ENCODE measurements around the gene GGCX.
"Not testable (repeated sequence)": the region's sequence is repeated elsewhere in the genome, so short reads cannot be mapped to it uniquely, and the experiment has no call there.

The GGCX gene

DNA sequence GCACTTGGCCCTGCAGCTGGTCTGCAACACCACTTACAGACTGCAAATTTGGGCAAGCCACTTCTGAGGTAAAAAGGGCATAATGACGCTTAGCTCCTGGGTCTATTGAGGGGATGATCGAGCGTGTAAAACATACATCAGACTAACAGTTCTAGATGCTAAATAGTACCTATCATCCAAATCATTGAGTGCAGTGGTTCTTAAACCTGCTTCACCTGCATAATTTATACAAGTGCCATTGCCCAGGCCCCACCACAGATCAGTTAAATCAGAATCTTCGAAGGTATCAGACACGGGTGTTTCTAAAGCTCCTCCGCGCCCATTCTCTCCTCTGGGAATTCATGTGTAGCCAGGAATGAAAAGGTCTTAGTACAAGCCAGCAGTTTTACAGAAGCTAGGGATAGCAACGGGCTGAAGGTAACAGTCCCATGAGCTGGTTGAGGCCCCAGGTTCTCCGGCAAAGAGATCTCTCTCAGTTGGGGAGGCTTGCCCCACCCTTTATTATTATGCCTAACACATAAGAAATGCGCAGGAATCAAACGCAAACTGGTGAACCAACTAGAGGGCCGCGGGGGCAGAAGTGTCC is 33.5 kb upstream of the GGCX start:
- no peak for DNase-seq (ENCODE audit: low spot score)

DNA sequence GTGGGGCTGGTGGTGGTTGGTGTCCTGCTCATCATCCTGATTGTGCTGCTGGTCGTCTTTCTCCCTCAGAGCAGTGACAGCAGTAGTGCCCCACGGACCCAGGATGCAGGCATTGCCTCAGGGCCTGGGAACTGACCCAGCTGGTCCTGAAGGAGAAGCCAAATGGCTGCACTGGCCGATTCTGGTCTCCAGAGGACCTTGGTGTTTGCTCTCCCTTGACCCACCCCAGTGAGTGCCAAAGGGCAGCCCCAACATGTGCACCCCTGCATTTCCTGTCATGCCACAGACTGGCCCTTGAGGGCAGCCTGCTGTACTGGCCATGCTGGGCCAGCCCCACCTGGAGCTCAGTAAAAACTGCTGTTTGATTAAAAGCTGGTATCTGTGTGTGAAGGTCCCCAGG is 31.7 kb upstream of the GGCX start:
- DNase-seq (ENCODE audit: low spot score): no peak

DNA sequence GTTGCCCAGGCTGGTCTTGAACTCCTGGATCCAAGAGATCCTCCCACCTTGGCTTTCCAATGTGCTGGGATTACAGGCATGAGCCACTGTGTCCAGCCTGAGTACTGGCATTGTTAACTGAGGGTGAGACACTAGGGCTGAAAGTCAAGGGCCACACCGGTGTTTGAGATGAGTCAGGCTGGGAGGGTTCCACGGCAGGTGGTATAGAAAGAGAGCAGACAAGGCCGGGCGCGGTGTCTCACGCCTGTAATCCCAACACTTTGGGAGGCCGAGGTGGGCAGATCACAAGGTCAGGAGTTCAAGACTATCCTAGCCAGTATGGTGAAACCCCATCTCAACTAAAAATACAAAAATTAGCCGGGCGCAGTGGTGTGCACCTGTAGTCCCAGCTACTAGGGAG is 31.0 kb upstream of the GGCX start:
- DNase-seq (ENCODE audit: low spot score): not testable (repeated sequence)

GRCh38 chr2:85591563-85591962 is 30.3 kb upstream of the GGCX start:
- no peak for DNase-seq (ENCODE audit: low spot score)

DNA sequence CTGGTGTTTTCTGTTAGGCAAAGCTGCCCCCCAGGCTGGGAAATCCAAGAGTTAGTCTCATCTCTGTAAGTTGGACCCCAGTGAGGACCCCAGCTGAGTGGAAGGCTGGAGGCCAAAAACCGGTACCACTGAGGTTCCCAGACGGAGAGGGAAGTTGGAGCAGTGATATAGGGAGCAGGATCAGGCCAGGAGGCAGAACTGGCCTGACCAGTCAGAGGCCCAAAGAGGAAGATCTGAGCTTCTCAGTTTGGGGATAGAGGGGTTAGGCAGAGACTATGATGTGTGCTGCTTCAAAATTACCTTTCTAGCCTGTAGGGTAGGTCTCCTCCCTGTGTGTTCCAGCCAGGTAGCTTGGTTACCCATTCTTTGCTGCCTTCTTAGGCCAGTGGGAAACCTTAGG is 29.7 kb upstream of the GGCX start:
- no peak for DNase-seq (ENCODE audit: low spot score)

DNA sequence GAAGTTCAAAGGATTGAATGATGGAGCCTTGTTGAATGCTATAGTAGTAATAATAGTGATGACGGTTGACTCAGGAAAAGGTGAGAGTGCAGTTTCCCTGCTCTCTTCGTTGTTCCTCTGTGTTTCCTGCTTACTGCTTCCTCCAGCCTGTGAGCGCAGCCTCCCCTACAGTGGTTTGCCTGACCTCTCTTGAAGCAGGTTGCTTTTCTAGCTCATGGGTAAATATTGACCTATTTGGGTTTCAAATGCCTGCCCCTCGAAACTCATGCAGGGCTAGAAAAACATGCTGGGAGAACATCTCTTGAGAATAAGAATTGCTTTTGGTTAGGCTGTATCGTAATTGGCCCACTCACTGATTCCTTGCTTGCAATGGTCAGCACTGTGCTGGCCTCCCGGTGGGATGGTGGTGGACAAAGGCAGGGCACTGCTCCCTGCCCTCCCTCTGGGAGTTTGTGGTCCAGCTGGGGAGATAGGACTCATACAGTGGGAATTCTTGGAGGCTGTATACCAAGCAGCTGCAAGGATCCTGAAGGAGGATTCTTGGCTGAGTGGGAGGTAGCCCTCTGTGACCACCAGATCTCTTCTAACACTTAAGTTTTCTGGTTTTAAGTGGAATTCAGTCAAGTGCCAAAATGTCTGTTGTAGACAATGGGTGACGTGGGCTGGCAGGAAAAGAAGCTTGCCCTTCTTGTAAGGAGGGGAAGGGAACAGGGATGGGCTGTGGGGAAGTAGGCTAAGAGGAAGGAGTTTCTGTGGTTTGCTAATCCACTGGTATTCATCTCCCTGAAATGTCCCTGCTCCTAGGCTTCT is 28.9 kb upstream of the GGCX start:
- DNase-seq (ENCODE audit: low spot score): no peak

- no peak for DNase-seq (ENCODE audit: low spot score)
These were observed 27.9 kb upstream of the GGCX start for GRCh38 chr2:85589181-85589580.

DNA sequence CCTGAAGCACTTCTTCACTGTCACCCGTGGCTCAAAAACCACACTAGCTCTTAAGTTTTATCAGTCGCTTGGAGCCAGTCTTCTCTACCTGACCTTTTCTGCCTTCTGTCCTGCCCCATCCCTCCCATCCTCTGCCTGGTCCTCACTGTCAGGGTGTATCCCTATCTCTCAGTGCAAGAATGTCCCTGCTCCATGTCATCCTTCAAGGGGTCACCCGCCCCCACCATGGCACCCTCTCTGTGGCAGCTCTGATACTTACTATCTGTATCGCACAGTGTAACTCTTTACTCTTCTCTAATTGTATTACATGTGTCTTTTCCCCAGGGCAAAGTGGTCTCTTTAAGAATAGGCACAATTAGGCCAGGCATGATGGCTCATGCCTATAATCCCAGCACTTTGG is 27.4 kb upstream of the GGCX start:
- DNase-seq (ENCODE audit: low spot score): no peak

- DNase-seq (ENCODE audit: low spot score): no peak
These were observed 26.9 kb upstream of the GGCX start for GRCh38 chr2:85588236-85588635.

DNA sequence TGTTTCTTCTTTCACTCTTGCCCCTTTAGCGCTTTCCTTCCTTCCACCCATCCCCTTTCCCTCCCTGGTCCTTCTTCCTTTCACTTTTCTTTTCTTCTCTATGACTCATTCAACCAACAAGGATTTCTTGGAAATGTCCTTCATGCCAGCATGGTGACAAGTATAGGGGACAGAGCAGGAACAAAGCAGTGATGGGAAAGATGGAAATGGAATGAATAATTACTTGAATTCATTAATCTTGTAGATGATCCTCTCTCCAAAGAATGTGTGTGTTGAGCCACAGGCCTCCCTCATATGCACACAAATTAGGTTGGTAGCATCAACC is 24.4 kb upstream of the GGCX start:
- no peak for DNase-seq (ENCODE audit: low spot score)

DNA sequence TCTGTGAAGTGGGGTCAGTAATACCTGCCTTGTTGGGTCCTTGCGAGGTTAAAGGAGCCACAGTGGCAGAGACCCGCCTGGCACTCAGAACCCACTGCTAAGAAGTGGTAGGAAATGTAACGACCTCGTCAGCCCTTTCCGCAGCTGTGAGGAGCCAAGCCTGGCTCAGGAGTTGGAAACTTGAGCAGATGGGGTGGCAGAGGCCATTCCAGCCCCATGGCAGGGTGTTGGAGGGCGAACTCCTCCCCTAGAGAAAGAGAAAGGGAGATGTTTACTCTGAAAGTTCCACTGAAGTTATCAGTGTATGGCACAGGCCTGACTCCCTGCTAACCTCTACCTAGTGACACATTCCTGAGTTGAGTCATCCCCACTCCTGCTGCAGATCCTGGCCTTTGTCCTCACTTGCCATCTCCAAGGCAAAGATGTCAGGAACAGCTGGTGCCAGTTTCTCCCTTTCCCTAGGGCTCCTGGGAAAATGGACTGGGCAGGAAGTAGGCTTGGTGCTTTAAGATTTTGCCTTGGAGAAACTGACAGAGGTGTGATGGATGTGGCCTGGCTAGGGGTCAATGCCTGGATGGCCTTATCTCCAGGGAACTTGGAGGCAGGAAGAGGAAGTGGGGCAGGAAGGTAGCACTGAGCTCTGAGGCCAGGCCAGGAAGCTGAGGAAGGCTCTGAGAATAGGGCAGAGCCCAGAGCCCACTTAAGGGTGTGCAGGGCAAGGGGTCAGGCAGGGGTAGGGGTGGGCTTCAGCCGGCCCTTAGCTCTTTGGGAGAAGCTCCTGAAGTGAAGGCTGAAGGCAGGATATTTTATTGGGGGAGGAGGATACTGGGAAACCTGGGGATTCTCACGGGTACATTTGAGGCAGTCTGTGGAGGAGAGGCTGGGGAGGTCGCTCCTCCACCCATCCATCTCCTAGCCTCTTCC is 23.8 kb upstream of the GGCX start:
- no peak for DNase-seq (ENCODE audit: low spot score)

DNA sequence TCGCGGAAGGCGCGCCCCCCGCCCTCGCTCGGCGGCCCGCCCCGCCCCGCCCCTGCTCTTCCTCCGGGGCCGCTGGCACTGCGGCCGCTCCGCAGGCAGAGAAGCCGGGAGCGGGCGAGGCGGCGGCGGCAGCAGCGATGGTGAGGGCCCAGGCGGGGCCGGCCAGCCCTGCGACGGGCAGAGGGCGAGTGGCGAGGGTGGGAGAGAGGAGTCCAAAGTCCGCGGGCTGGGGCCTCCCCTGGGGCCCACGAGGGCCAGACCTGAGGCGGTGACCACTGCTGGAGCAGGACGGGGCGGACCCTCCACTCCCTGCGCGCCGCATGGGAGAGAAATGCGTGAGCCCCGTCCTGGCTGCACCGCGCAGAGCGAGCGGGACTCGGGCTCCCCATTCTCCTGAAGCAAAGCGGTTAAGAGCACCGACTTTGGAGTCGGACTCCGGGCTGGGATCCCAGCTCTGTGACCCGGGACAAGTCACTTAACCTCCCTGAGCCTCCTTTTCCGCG is 23.1 kb upstream of the GGCX start, which contains the start of gene VAMP5:
Gene VAMP5, plus strand, starts transcription at position 78 of the 503 bp plus-strand sequence. Its CDS starts 60 bp downstream, at position 138.
- DNase-seq (ENCODE audit: low spot score): peak; percentile 27

GRCh38 chr2:85583667-85584353 is 22.5 kb upstream of the GGCX start:
- no peak for DNase-seq (ENCODE audit: low spot score)

DNA sequence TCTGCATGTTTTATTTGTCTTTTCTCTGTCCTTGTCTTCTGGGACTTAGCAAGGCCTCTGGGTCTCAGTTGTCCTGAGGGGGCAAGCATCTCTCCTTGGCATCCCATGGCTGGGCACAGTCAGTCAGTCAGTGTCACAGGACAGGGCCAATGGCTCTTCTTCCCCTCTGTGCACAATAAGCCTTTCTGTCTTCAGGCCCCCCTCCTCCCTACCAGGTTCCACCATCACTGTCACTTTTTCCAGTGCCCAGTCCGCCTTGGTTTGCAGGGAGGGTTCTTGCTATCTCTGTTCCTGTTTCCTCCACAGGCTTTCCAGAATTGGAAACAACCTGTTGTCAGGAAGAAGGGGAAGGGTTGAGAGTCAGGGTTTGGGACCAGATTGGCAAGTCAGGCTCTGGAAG is 21.2 kb upstream of the GGCX start:
- no peak for DNase-seq (ENCODE audit: low spot score)

DNA sequence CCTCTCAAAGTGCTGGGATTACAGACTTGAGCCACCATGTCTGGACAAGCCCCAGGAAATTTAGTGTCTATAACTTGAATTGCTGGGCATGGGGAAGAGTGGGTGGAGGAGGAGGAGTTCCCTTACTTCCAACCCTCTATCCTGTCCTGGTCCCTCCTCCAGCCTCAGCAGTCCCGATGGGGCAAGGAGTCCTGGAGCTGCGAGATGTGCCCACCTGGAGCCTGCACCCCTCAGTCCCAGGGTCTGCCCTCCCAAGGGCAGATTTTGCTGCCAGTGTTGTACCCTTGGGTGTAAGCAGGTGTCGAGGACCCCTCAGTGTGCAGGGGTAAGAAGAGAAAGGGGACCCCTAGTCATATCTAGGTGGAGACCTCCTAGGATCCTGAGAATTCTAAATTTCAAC is 18.9 kb upstream of the GGCX start:
- no peak for DNase-seq (ENCODE audit: low spot score)

DNA sequence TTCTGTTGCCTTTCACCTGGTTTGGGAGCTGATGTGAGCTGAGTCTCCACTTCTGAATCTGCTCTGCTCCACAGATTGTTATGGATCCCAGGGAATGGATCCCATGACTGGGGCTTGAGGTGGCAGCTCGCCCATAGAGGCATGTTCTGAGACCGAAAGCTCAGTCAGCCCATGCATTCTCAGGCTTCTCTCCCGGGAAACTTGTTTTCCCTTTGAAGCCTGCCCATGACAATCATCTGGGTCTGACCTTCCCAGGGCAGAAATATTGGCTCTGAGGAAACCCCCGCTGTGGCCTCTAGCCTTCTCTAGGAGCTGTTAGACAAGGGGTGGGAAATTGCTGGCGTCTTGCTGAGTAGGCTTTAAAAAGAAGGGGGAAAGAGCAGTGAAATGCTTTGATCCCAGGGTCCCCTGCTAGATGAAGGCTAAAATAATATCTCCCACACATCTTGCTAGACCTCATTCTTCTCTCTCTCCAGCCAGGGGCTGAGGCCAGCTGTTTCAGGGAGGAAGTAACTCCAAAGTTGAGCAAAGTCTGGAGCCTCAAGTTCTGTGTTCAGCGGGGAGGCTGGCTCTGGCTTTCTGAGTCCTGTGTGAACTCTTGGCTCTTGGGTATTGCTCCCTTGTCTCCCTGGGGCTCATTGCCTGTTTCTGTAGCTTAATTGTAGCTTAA is 18.1 kb upstream of the GGCX start:
- DNase-seq (ENCODE audit: low spot score): no peak

DNA sequence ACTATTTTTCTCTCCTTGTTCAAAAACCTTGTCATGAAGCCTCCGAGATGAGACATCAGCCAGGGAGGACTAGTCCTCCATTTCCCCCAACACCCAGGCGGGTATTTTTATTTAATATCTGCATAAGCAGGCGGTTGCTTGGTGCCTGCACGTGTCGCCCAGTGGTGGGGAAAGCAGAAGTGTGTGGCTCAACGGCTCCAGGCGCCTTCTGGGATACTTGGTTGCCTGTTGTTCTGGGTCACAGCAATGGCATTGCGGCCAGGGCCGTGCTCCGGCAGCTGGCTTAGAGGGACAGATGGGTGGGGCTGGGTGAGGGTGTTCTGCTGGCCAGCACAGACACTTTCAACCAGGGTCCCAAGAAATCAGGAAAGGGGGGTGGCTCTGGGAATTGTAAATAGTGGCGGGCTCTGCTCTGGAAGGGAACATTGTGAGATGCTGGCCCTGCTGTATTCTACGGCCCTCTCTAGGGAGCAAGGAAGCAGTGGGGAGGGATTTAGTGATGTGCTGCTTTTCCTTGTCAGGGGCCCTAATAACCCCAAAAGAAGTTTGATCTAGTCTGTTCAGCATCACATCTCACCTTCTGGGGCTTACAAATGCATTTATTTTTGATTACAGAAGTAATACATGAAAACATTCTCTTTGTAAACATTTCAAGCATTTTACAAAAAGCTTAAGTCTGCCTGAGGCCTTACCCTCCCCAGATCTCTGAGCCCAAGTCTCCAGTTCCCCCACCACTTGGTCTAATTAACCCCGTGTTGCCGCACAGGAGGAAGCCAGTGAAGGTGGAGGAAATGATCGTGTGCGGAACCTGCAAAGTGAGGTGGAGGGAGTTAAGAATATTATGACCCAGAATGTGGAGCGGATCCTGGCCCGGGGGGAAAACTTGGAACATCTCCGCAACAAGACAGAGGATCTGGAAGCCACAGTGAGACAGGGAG is 17.2 kb upstream of the GGCX start:
- DNase-seq (ENCODE audit: low spot score): peak; percentile 21

- peak; percentile 37 for DNase-seq (ENCODE audit: low spot score)
These were observed 16.3 kb upstream of the GGCX start, which contains the start of gene VAMP8 for GRCh38 chr2:85577386-85578242. Gene VAMP8, plus strand, starts transcription at chr2:85577586. Its CDS starts 61 bp downstream, at chr2:85577647.

DNA sequence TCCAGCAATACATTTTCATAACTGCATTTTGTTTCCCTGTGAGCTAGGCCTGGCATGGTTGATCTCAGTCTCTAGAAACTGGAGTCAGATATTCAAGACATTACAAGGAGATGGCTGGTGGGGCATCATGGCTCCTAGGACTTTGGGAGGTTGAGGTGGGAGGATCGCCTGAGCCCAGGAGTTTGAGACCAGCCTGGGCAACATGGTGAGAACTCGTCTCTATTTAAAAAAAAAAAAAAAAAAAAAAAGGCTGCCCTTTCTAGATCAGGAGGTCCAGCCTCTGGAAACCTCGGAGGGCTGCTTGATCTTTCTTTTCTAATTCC is 15.7 kb upstream of the GGCX start:
- no peak for DNase-seq (ENCODE audit: low spot score)
